Smooth muscle cell (in vitro differentiated cells): Measurements from ENCODE around the gene KCNAB3. TPM values are rescaled to one million over a fixed set of nuclear protein-coding genes. Genes with fewer than 3 reads are reported as not detected.

Experiments used
- DNase-seq: peaks from one replicate; lab custom pipeline; 2025; ENCODE audit not compliant: unreplicated experiment; lab: John Stamatoyannopoulos, UW
- H2AFZ ChIP-seq: fragments of 200-600 bp; sonication (generic); 2 replicates; pipeline ENCODE4 v1.6.0; 2016; ENCODE audit warnings: antibody characterized with exemption, low read depth, mild to moderate bottlenecking
- H3F3A ChIP-seq: fragments of 200-600 bp; sonication (generic); 2 replicates; pipeline ENCODE4 v1.6.0; 2017; ENCODE audit warnings: antibody characterized with exemption, low read depth
- H3K27ac ChIP-seq: fragments of 200-600 bp; sonication (generic); 2 replicates; pipeline ENCODE4 v1.5.1; 2016; ENCODE audit warnings: low read depth, mild to moderate bottlenecking
- H3K27me3 ChIP-seq: fragments of 200-600 bp; sonication (generic); 2 replicates; pipeline ENCODE4 v1.6.1; 2016; ENCODE audit warnings: low read depth, mild to moderate bottlenecking
- H3K36me3 ChIP-seq: fragments of 200-600 bp; sonication (generic); 2 replicates; pipeline ENCODE4 v1.5.1; 2016; ENCODE audit warnings: low read depth
- H3K4me1 ChIP-seq: fragments of 200-600 bp; sonication (generic); 2 replicates; pipeline ENCODE4 v1.5.1; 2016; ENCODE audit warnings: low read depth
- H3K4me2 ChIP-seq: fragments of 200-600 bp; sonication (generic); 2 replicates; pipeline ENCODE4 v1.6.0; 2016; ENCODE audit warnings: mild to moderate bottlenecking
- H3K4me3 ChIP-seq: fragments of 200-600 bp; sonication (generic); 2 replicates; pipeline ENCODE4 v1.5.1; 2016; ENCODE audit warnings: mild to moderate bottlenecking
- H3K79me2 ChIP-seq: fragments of 200-600 bp; sonication (generic); 2 replicates; pipeline ENCODE4 v1.6.0; 2016; ENCODE audit warnings: low read depth, mild to moderate bottlenecking
- H3K9ac ChIP-seq: fragments of 200-600 bp; sonication (generic); 2 replicates; pipeline ENCODE4 v1.6.0; 2016; ENCODE audit warnings: low read depth
- H3K9me3 ChIP-seq: fragments of 200-600 bp; sonication (generic); replicated peaks from 2 replicates; pipeline ENCODE4 v1.5.1; 2016; ENCODE audit warnings: low read depth
- H4K20me1 ChIP-seq: fragments of 200-600 bp; sonication (generic); 2 replicates; pipeline ENCODE4 v1.6.0; 2016; ENCODE audit warnings: low read depth
- WGBS: methylation state at CpG from one replicate; pipeline ENCODE4 v1.1.7; 2016; ENCODE audit warnings: low lambda C conversion rate; 5-methylcytosine and 5-hydroxymethylcytosine counted together
- polyA plus RNA-seq: library from polyadenylated mRNA; unstranded; fragments of >200 nt; fragmentation: Nextera tagmentation; extraction: Ambion mirVana; gene quantifications from 2 replicates; pipeline ENCODE4 v1.2.1, GENCODE V29; 2016
- total RNA-seq: library from RNA; depleted of rRNA; stranded (reverse); fragments of >200 nt; gene quantifications from 2 replicates; pipeline ENCODE4 v1.2.3, GENCODE V29; 2014
- TF ChIP-seq, protein P1 (sequence below): fragments of 200-600 bp; sonication (generic); IDR thresholded peaks from 2 replicates; pipeline ENCODE4 v1.5.1; 2017; ENCODE audit warnings: borderline replicate concordance, mild to moderate bottlenecking, antibody characterized with exemption; ENCODE audit not compliant: insufficient read depth, poor library complexity, severe bottlenecking

Gene KCNAB3
- total and polyA plus RNA-seq, 2 experiments from 2014 or later: 5.3 to 8.7 TPM

GRCh38 chr17:7944326-7944725 lies 14.7 kb upstream of the KCNAB3 start:
- Histone ChIP-seq H3F3A (no peaks in the 10 kb centered on the region), H2AFZ (no peak overlapping the region), H3K27ac (no peak overlapping the region), H3K27me3 (no peaks in the 10 kb centered on the region), H3K9me3 (no peaks in the 10 kb centered on the region), H3K9ac (no peak overlapping the region), H3K4me3 (no peak overlapping the region), H4K20me1 (no peaks in the 10 kb centered on the region), H3K79me2 (no peaks in the 10 kb centered on the region), H3K4me1 (no peaks in the 10 kb centered on the region), H3K36me3 (peaks cover 26% of the 10 kb centered on the region), H3K4me2 (no peak overlapping the region)
- 96% methylated on average over 9 of the region's 9 CpGs for WGBS
- TF ChIP-seq, protein P1, sequence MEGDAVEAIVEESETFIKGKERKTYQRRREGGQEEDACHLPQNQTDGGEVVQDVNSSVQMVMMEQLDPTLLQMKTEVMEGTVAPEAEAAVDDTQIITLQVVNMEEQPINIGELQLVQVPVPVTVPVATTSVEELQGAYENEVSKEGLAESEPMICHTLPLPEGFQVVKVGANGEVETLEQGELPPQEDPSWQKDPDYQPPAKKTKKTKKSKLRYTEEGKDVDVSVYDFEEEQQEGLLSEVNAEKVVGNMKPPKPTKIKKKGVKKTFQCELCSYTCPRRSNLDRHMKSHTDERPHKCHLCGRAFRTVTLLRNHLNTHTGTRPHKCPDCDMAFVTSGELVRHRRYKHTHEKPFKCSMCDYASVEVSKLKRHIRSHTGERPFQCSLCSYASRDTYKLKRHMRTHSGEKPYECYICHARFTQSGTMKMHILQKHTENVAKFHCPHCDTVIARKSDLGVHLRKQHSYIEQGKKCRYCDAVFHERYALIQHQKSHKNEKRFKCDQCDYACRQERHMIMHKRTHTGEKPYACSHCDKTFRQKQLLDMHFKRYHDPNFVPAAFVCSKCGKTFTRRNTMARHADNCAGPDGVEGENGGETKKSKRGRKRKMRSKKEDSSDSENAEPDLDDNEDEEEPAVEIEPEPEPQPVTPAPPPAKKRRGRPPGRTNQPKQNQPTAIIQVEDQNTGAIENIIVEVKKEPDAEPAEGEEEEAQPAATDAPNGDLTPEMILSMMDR: no peak
- DNase-seq: no peak

DNA sequence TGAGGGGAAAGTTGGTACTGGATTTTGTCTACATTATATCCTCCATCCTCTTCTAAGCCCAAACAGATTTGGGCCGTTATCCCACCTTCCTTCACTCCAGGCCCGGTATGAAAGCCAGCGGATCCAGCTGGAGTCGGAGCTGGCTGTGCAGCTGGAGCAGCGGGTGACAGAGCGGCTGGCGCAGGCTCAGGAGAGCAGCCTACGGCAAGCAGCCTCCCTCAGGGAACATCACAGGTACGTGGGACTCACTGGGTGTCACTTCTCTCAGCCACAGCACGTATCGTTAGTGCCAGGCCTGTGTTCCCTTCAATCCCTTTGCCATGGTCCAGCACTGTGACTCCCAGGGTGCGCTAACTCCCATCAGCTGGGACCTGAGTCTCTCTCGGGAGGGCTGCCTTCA lies 13.6 kb upstream of the KCNAB3 start:
- Histone ChIP-seq H3K36me3 (peaks cover 26% of the 10 kb centered on the region), H3K27me3 (no peaks in the 10 kb centered on the region), H3K79me2 (no peaks in the 10 kb centered on the region), H3K4me2 (no peak overlapping the region), H3K9ac (no peak overlapping the region), H3K9me3 (no peaks in the 10 kb centered on the region), H3K4me3 (no peak overlapping the region), H2AFZ (no peak overlapping the region), H3K4me1 (no peaks in the 10 kb centered on the region), H4K20me1 (no peaks in the 10 kb centered on the region), H3K27ac (no peak overlapping the region), H3F3A (no peaks in the 10 kb centered on the region)
- no peak for DNase-seq
- TF ChIP-seq, protein P1: no peak
- 92% methylated on average over 13 of the region's 13 CpGs for WGBS

DNA sequence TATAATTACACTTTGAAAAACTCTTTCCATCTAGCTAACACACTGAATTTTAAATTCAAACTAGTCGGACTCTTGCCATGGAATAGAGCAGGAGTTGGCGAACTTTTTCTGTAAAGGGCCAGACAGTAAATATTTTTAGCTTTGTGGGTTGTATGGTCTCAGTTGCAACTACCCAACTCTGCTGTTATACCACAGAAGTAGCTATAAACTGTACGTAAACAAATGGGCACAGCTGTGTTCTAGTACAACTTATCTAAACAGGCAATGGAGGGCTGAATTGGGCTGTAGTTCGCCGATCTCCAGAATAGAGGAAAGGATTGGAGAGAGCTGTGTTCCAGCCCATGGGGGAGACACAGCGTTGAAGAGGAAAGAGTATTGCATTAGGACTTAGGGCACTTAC lies 11.1 kb upstream of the KCNAB3 start:
- 93% methylated on average over 6 of the region's 6 CpGs for WGBS
- H2AFZ ChIP-seq: no peak overlapping the region
- H3K4me3 ChIP-seq: no peak overlapping the region
- DNase-seq: no peak
- H3K9ac ChIP-seq: no peak overlapping the region
- H3K27me3 ChIP-seq: no peaks in the 10 kb centered on the region
- TF ChIP-seq, protein P1: no peak
- no peaks in the 10 kb centered on the region for H3K79me2 ChIP-seq
- H3K4me1 ChIP-seq: no peaks in the 10 kb centered on the region
- H3K9me3 ChIP-seq: no peaks in the 10 kb centered on the region
- no peaks in the 10 kb centered on the region for H3F3A ChIP-seq
- H3K4me2 ChIP-seq: no peak overlapping the region
- peaks cover 18% of the 10 kb centered on the region for H3K36me3 ChIP-seq
- no peak overlapping the region for H3K27ac ChIP-seq
- no peaks in the 10 kb centered on the region for H4K20me1 ChIP-seq

GRCh38 chr17:7940034-7940433 lies 10.4 kb upstream of the KCNAB3 start:
- Histone ChIP-seq H3F3A (no peaks in the 10 kb centered on the region), H3K79me2 (no peaks in the 10 kb centered on the region), H3K4me1 (no peaks in the 10 kb centered on the region), H4K20me1 (no peaks in the 10 kb centered on the region), H3K4me3 (no peak overlapping the region), H3K27me3 (no peaks in the 10 kb centered on the region), H3K4me2 (no peak overlapping the region), H3K9ac (no peak overlapping the region), H3K36me3 (peaks cover 18% of the 10 kb centered on the region), H3K9me3 (no peaks in the 10 kb centered on the region), H2AFZ (no peak overlapping the region), H3K27ac (no peak overlapping the region)
- 96% methylated on average over 4 of the region's 4 CpGs for WGBS
- TF ChIP-seq, protein P1: no peak
- no peak for DNase-seq
